Dendritic cell treated with granulocyte-macrophage colony-stimulating factor and Interleukin-4, amounts not matched to agents 40 ng/mL and 50 ng/mL, for 4 days (primary cell): ENCODE data around the gene HIPK1.

ENCODE experiments used
- H3K27ac Mint-ChIP-seq: one replicate; pipeline ENCODE4 v1.8.0; 2022; ENCODE audit warnings: mild to moderate bottlenecking, mixed read lengths
- H3K27me3 Mint-ChIP-seq: one replicate; pipeline ENCODE4 v1.8.0; 2022; ENCODE audit warnings: mild to moderate bottlenecking, mixed read lengths
- H3K36me3 Mint-ChIP-seq: one replicate; pipeline ENCODE4 v1.8.0; 2022; ENCODE audit warnings: low read depth, mixed read lengths
- H3K4me1 Mint-ChIP-seq: one replicate; pipeline ENCODE4 v1.8.0; 2022; ENCODE audit warnings: low read depth, mixed read lengths
- H3K4me3 Mint-ChIP-seq: one replicate; pipeline ENCODE4 v1.8.0; 2022; ENCODE audit warnings: mild to moderate bottlenecking, moderate library complexity, mixed read lengths
- H3K9me3 Mint-ChIP-seq: one replicate; pipeline ENCODE4 v1.8.0; 2022; ENCODE audit warnings: mixed read lengths
- intact Hi-C: fragments of 100-400 bp; cut with micrococcal nuclease; formaldehyde crosslinking; loops from one replicate; pipeline ENCODE4 v1.15.0; 2022

Gene HIPK1

GRCh38 chr1:113928187-113928930, 765 bp upstream of the HIPK1 start:
- H3K4me1 Mint-ChIP-seq, result peaks cover 69% of the 10 kb centered on the region
- H3K27ac Mint-ChIP-seq, result peak overlapping the region; percentile 98
- peak overlapping the region; percentile 97 for H3K4me3 Mint-ChIP-seq
- intact Hi-C loops, result loop anchor here (5.0 kb wide), 1 partner anchor 91 kb away; no protein-coding TSS in a partner anchor
- H3K36me3 Mint-ChIP-seq, result peaks cover 27% of the 10 kb centered on the region
- H3K27me3 Mint-ChIP-seq, result no peaks in the 10 kb centered on the region
- no peaks in the 10 kb centered on the region for H3K9me3 Mint-ChIP-seq

GRCh38 chr1:113929750-113930498, 800 bp downstream of the HIPK1 start:
- H3K4me1 Mint-ChIP-seq, result peaks cover 63% of the 10 kb centered on the region
- peak overlapping the region; percentile 97 for H3K4me3 Mint-ChIP-seq
- H3K27ac Mint-ChIP-seq, result peak overlapping the region; percentile 98
- peaks cover 34% of the 10 kb centered on the region for H3K36me3 Mint-ChIP-seq
- H3K27me3 Mint-ChIP-seq, result no peaks in the 10 kb centered on the region
- no peaks in the 10 kb centered on the region for H3K9me3 Mint-ChIP-seq
- intact Hi-C loops, result loop anchor here (1.0 to 5.0 kb wide), 3 partner anchors 25 to 118 kb away; partner anchors contain the start of genes DCLRE1B and RSBN1

- Mint-ChIP-seq H3K27me3 (no peaks in the 10 kb centered on the region), H3K4me3 (peak overlapping the region; percentile 97), H3K36me3 (peaks cover 34% of the 10 kb centered on the region), H3K9me3 (no peaks in the 10 kb centered on the region), H3K27ac (peak overlapping the region; percentile 98), H3K4me1 (peaks cover 63% of the 10 kb centered on the region)
- intact Hi-C loops, result no loop called here
These were observed 1.5 kb downstream of the HIPK1 start for GRCh38 chr1:113930499-113931161.

- Mint-ChIP-seq H3K27me3 (no peaks in the 10 kb centered on the region), H3K36me3 (peaks cover 34% of the 10 kb centered on the region), H3K4me1 (peaks cover 58% of the 10 kb centered on the region), H3K27ac (peak overlapping the region; percentile 98), H3K4me3 (peak overlapping the region; percentile 97), H3K9me3 (no peaks in the 10 kb centered on the region)
- intact Hi-C loops, result no loop called here
These were observed 2.3 kb downstream of the HIPK1 start for GRCh38 chr1:113931451-113931851.

GRCh38 chr1:113934006-113934405, 4.9 kb downstream of the HIPK1 start:
- Mint-ChIP-seq H3K27me3 (no peaks in the 10 kb centered on the region), H3K27ac (peak overlapping the region; percentile 67), H3K36me3 (peaks cover 42% of the 10 kb centered on the region), H3K4me3 (no peak overlapping the region), H3K4me1 (peaks cover 57% of the 10 kb centered on the region), H3K9me3 (no peaks in the 10 kb centered on the region)
- intact Hi-C loops, result no loop called here

- Mint-ChIP-seq H3K4me3 (no peak overlapping the region), H3K36me3 (peaks cover 36% of the 10 kb centered on the region), H3K9me3 (no peaks in the 10 kb centered on the region), H3K4me1 (peaks cover 62% of the 10 kb centered on the region), H3K27me3 (no peaks in the 10 kb centered on the region), H3K27ac (no peak overlapping the region)
- intact Hi-C loops, result no loop called here
These were observed 5.5 kb downstream of the HIPK1 start for GRCh38 chr1:113934511-113935055.

GRCh38 chr1:113935176-113935575, 6.1 kb downstream of the HIPK1 start:
- Mint-ChIP-seq H3K9me3 (no peaks in the 10 kb centered on the region), H3K4me3 (no peak overlapping the region), H3K27ac (no peak overlapping the region), H3K4me1 (peaks cover 68% of the 10 kb centered on the region), H3K27me3 (no peaks in the 10 kb centered on the region), H3K36me3 (peaks cover 35% of the 10 kb centered on the region)
- intact Hi-C loops, result no loop called here

- Mint-ChIP-seq H3K27me3 (no peaks in the 10 kb centered on the region), H3K4me1 (peaks cover 69% of the 10 kb centered on the region), H3K36me3 (peaks cover 39% of the 10 kb centered on the region), H3K9me3 (no peaks in the 10 kb centered on the region), H3K27ac (no peak overlapping the region), H3K4me3 (no peak overlapping the region)
- intact Hi-C loops, result no loop called here
These were observed 6.8 kb downstream of the HIPK1 start for GRCh38 chr1:113935970-113936369.

- H3K27me3 Mint-ChIP-seq, result no peaks in the 10 kb centered on the region
- H3K4me3 Mint-ChIP-seq, result no peak overlapping the region
- peak overlapping the region; percentile 7 for H3K27ac Mint-ChIP-seq
- intact Hi-C loops, result no loop called here
- peaks cover 51% of the 10 kb centered on the region for H3K36me3 Mint-ChIP-seq
- H3K9me3 Mint-ChIP-seq, result no peaks in the 10 kb centered on the region
- peaks cover 62% of the 10 kb centered on the region for H3K4me1 Mint-ChIP-seq
These were observed 8.0 kb downstream of the HIPK1 start for GRCh38 chr1:113937146-113937545.

GRCh38 chr1:113938192-113938591, 9.1 kb downstream of the HIPK1 start:
- Mint-ChIP-seq H3K4me1 (peaks cover 59% of the 10 kb centered on the region), H3K27ac (peak overlapping the region; percentile 7), H3K27me3 (no peaks in the 10 kb centered on the region), H3K36me3 (peaks cover 55% of the 10 kb centered on the region), H3K9me3 (no peaks in the 10 kb centered on the region), H3K4me3 (no peak overlapping the region)
- intact Hi-C loops, result no loop called here

GRCh38 chr1:113940365-113941244, 11.5 kb downstream of the HIPK1 start:
- Mint-ChIP-seq H3K27me3 (no peaks in the 10 kb centered on the region), H3K27ac (peak overlapping the region; percentile 35), H3K4me1 (peaks cover 62% of the 10 kb centered on the region), H3K36me3 (peaks cover 70% of the 10 kb centered on the region), H3K9me3 (no peaks in the 10 kb centered on the region), H3K4me3 (no peak overlapping the region)
- intact Hi-C loops, result no loop called here

GRCh38 chr1:113941245-113941559, 12.1 kb downstream of the HIPK1 start:
- no peak overlapping the region for H3K4me3 Mint-ChIP-seq
- no peaks in the 10 kb centered on the region for H3K27me3 Mint-ChIP-seq
- H3K27ac Mint-ChIP-seq, result no peak overlapping the region
- intact Hi-C loops, result no loop called here
- H3K36me3 Mint-ChIP-seq, result peaks cover 76% of the 10 kb centered on the region
- H3K9me3 Mint-ChIP-seq, result no peaks in the 10 kb centered on the region
- H3K4me1 Mint-ChIP-seq, result peaks cover 67% of the 10 kb centered on the region

GRCh38 chr1:113942527-113942926, 13.4 kb downstream of the HIPK1 start:
- Mint-ChIP-seq H3K27me3 (no peaks in the 10 kb centered on the region), H3K9me3 (no peaks in the 10 kb centered on the region), H3K4me1 (peaks cover 75% of the 10 kb centered on the region), H3K36me3 (peaks cover 72% of the 10 kb centered on the region), H3K27ac (no peak overlapping the region), H3K4me3 (no peak overlapping the region)
- intact Hi-C loops, result no loop called here
